HepG2 (cell line): Measurements from ENCODE around the gene OSBPL10. TPM values are rescaled to one million over a fixed set of nuclear protein-coding genes. Genes with fewer than 3 reads are reported as not detected.

Source experiments
- ATAC-seq: fragments of 200-7000 bp; cut with Tn5 transposase; 3 replicates; pipeline ENCODE4 v1.9.1; 2020; ENCODE audit warnings: mild to moderate bottlenecking, moderate library complexity
- BruUV-seq: library from RNA; stranded (reverse); fragments of 400-500 nt; replicated peaks from 2 replicates; lab custom pipeline; 2021; lab: Mats Ljungman, UMichigan
- CTCF ChIA-PET: fragments of 300-600 bp; formaldehyde crosslinking; extraction: SDS; loops from one replicate; lab custom pipeline; 2021; ENCODE audit warnings: low total read pairs, inconsistent platforms, low intra/inter-chr PET ratio; lab: Yijun Ruan, JAX
- POLR2A ChIA-PET: fragments of 350-600 bp; sonication (Branson Sonifier 250); formaldehyde crosslinking; loops from one replicate; lab custom pipeline; 2020; ENCODE audit warnings: antibody characterized with exemption, inconsistent platforms; lab: Yijun Ruan, JAX
- DNase-seq: peaks from one replicate; pipeline ENCODE4 v3.0.0-alpha.2; 2015; ENCODE audit warnings: low spot score
- FAIRE-seq: peaks from 3 replicates; lab custom pipeline; 2011; peaks lifted over from hg19 to GRCh38; lab: Jason Lieb, UNC
- H2AFZ ChIP-seq: one replicate; pipeline ENCODE4 v1.6.1; 2011; ENCODE audit warnings: low read length, inconsistent platforms
- H3K27ac ChIP-seq: fragments of 300-600 bp; 3 replicates; pipeline ENCODE4 v1.8.0; 2011; ENCODE audit warnings: mixed run types, mild to moderate bottlenecking, mixed read lengths, low read length, inconsistent platforms; ENCODE audit not compliant: insufficient read depth; ENCODE audit errors: extremely low read length
- H3K27me3 ChIP-seq, 2 experiments: fragments of 200-600 bp in 1 of 2; 2 replicates in 1 of 2; 3 replicates in 1 of 2; pipeline versions ENCODE4 v1.6.0 to v1.8.0; 2011; ENCODE audit warnings: low read length in 2 of 2, mild to moderate bottlenecking in 2 of 2, moderate library complexity in 2 of 2, inconsistent platforms in 1 of 2; ENCODE audit not compliant: insufficient read depth in 2 of 2, control insufficient read depth in 1 of 2
- H3K36me3 ChIP-seq, 2 experiments: fragments of 200-600 bp in 1 of 2; replicated peaks in 1 of 2; 2 replicates in 1 of 2; 3 replicates in 1 of 2; pipeline versions ENCODE4 v1.5.1 to v1.8.0; 2011; ENCODE audit warnings: low read length in 2 of 2, inconsistent platforms in 1 of 2; ENCODE audit not compliant: insufficient read depth in 2 of 2, control insufficient read depth in 1 of 2
- H3K4me1 ChIP-seq: 2 replicates; pipeline ENCODE4 v1.5.1; 2012; ENCODE audit warnings: low read length, inconsistent platforms; ENCODE audit not compliant: insufficient read depth
- H3K4me2 ChIP-seq: 2 replicates; pipeline ENCODE4 v1.6.0; 2011; ENCODE audit warnings: low read depth, low read length, inconsistent platforms
- H3K4me3 ChIP-seq, 3 experiments: fragments of 200-600 bp in 1 of 3; sonication (generic), shearing (Covaris generic) in 1 of 3; replicated peaks in 1 of 3; 2 replicates each; pipeline ENCODE4 v1.5.1; 2011 to 2016; ENCODE audit warnings: low read length in 3 of 3, inconsistent platforms in 2 of 3, low read depth in 2 of 3, mild to moderate bottlenecking in 2 of 3, control low read depth in 1 of 3, mixed read lengths in 1 of 3; ENCODE audit not compliant: insufficient read depth in 1 of 3
- H3K79me2 ChIP-seq: one replicate; pipeline ENCODE4 v1.6.1; 2011; ENCODE audit warnings: low read length, inconsistent platforms; ENCODE audit not compliant: insufficient read depth
- H3K9ac ChIP-seq: 2 replicates; pipeline ENCODE4 v1.6.0; 2011; ENCODE audit warnings: mild to moderate bottlenecking, low read depth, low read length, inconsistent platforms; ENCODE audit not compliant: insufficient read depth
- H3K9me3 ChIP-seq: 2 replicates; pipeline ENCODE4 v1.5.1; 2012; ENCODE audit warnings: mild to moderate bottlenecking, low read length
- H4K20me1 ChIP-seq: 2 replicates; pipeline ENCODE4 v1.6.0; 2011; ENCODE audit warnings: inconsistent platforms, mild to moderate bottlenecking, low read length, moderate library complexity; ENCODE audit not compliant: insufficient read depth
- CEBPB ChIP-seq: IDR thresholded peaks from 2 replicates; pipeline ENCODE4 v1.6.1; 2011; ENCODE audit warnings: low read depth, low read length, improper control_type of control experiment, borderline replicate concordance
- RBAK ChIP-seq: sonication (generic); formaldehyde crosslinking; IDR thresholded peaks from 2 replicates; pipeline ENCODE4 v1.5.1; 2020; ENCODE audit warnings: mild to moderate bottlenecking, missing genetic modification reagents
- ZNF296 ChIP-seq: sonication (generic); formaldehyde crosslinking; conservative IDR thresholded peaks from 2 replicates; pipeline ENCODE4 v1.5.0; 2020; ENCODE audit warnings: mild to moderate bottlenecking, missing genetic modification reagents
- WGBS: methylation state at CpG from one replicate; pipeline ENCODE4 v1.1.6; 2017; ENCODE audit warnings: low lambda C conversion rate; 5-methylcytosine and 5-hydroxymethylcytosine counted together
- in situ Hi-C: cut with HindIII; loops from 2 replicates; pipeline ENCODE4 v1.10.0; 2017; ENCODE audit warnings: low pct_unique_long_range_greater_than_20kb; ENCODE audit not compliant: extremely low pct_ligation_motif_present
- intact Hi-C: fragments of 100-400 bp; cut with micrococcal nuclease; formaldehyde crosslinking; loops from one replicate; pipeline ENCODE4 v1.10.0; 2022; ENCODE audit not compliant: unreplicated experiment
- polyA plus RNA-seq, 8 experiments: library from polyadenylated mRNA; depleted of rRNA in 3 of 8; stranded (reverse) in 7 of 8; unstranded in 1 of 8; fragments of >200 nt; fragmentation: Illumina TruSeq in 4 of 8; extraction: Trizol in 4 of 8; gene quantifications; 2 replicates each; pipeline versions ENCODE4 v1.2.1 to v1.2.3, GENCODE V29; 2011 to 2016; ENCODE audit warnings: low read depth in 4 of 8, missing spikeins in 1 of 8, mixed read lengths in 1 of 8; ENCODE audit not compliant: insufficient read depth in 1 of 8
- total RNA-seq, 5 experiments: library from RNA; depleted of rRNA; stranded (reverse); fragments of >200 nt; fragmentation: Illumina TruSeq; extraction: Trizol; gene quantifications; 2 replicates each; pipeline ENCODE4 v1.2.3, GENCODE V29; 2016; ENCODE audit warnings: low read depth in 1 of 5
- TF ChIP-seq, protein P1 (sequence below), 2 experiments: fragments of 450-650 bp in 1 of 2; sonication (generic) in 1 of 2; formaldehyde crosslinking in 1 of 2; IDR thresholded peaks; 2 replicates each; pipeline versions ENCODE4 v1.6.1 to v1.8.0; 2016 to 2022; ENCODE audit warnings: antibody characterized with exemption in 1 of 2, mild to moderate bottlenecking in 1 of 2, missing genetic modification reagents in 1 of 2

OSBPL10 gene
- total and polyA plus RNA-seq, 2 of the 13 experiments (the other 11 are each of a cell fraction or from before 2014, with no cell fraction given) = 10.3 to 28.6 TPM

- peaks cover 14% of the 10 kb centered on the region for H3K4me1 ChIP-seq
- in situ Hi-C loops (no loop called here), intact Hi-C loops (no loop called here)
- ATAC-seq = no peak
- no peaks in the 10 kb centered on the region for H3K79me2 ChIP-seq
- H3K27ac ChIP-seq = no peak overlapping the region
- ChIA-PET CTCF (no interaction called here), POLR2A (no interaction called here)
- H3K9ac ChIP-seq = no peak overlapping the region
- H3K4me2 ChIP-seq = no peak overlapping the region
- H2AFZ ChIP-seq = no peak overlapping the region
- no peak for TF ChIP-seq RBAK (CRISPR knock-in tag)
- TF ChIP-seq CEBPB = peak; percentile 36; the same call in 1 of the 2 replicates
- H3K27me3 ChIP-seq = no peaks in the 10 kb centered on the region
- no peak for FAIRE-seq
- no peak overlapping the region for H3K4me3 ChIP-seq
- H3K9me3 ChIP-seq = no peaks in the 10 kb centered on the region
- WGBS = 85% methylated on average over 4 of the region's 4 CpGs
- H4K20me1 ChIP-seq = no peaks in the 10 kb centered on the region
- DNase-seq = no peak
- H3K36me3 ChIP-seq = peaks cover 12 to 13% of the 10 kb centered on the region in 2 experiments; a peak in 4 of 5 replicates
- no TSS peak for BruUV-seq
These were observed 312.8 kb downstream of the OSBPL10 start for GRCh38 chr3:31668242-31668641.

DNA sequence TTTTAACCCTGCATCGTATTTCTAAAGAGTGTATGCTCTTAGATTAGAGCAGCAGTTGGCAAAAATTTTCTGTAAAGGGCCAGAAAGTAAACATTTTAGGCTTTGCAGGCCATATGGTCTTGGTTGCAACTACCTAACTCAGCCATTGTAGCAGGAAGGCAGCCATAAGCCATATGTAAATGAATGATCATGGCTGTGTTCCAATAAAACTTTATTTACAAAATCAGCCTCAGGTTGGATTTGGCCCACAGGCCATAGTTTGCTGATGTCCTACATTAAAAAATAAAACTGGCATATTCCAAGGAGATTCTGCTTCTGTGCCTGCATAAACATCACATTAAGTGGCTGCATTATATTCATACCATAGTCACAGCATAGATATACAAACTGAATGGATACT is 313.5 kb downstream of the OSBPL10 start:
- intact Hi-C loops (no loop called here), in situ Hi-C loops (no loop called here)
- Histone ChIP-seq H3K27ac (no peak overlapping the region), H2AFZ (no peak overlapping the region), H3K9ac (no peak overlapping the region), H3K27me3 (no peaks in the 10 kb centered on the region), H3K4me3 (no peak overlapping the region), H3K36me3 (peaks cover 13 to 16% of the 10 kb centered on the region in 2 experiments; a peak in 4 of 5 replicates), H3K79me2 (no peaks in the 10 kb centered on the region), H4K20me1 (no peaks in the 10 kb centered on the region), H3K4me1 (peaks cover 14% of the 10 kb centered on the region), H3K4me2 (no peak overlapping the region), H3K9me3 (no peaks in the 10 kb centered on the region)
- 100% methylated on average over 1 of the region's 1 CpG for WGBS
- ChIA-PET POLR2A (no interaction called here), CTCF (no interaction called here)
- DNase-seq = no peak
- ATAC-seq = no peak
- no peak for TF ChIP-seq ZNF296 (CRISPR knock-in tag)
- TF ChIP-seq, protein P1, sequence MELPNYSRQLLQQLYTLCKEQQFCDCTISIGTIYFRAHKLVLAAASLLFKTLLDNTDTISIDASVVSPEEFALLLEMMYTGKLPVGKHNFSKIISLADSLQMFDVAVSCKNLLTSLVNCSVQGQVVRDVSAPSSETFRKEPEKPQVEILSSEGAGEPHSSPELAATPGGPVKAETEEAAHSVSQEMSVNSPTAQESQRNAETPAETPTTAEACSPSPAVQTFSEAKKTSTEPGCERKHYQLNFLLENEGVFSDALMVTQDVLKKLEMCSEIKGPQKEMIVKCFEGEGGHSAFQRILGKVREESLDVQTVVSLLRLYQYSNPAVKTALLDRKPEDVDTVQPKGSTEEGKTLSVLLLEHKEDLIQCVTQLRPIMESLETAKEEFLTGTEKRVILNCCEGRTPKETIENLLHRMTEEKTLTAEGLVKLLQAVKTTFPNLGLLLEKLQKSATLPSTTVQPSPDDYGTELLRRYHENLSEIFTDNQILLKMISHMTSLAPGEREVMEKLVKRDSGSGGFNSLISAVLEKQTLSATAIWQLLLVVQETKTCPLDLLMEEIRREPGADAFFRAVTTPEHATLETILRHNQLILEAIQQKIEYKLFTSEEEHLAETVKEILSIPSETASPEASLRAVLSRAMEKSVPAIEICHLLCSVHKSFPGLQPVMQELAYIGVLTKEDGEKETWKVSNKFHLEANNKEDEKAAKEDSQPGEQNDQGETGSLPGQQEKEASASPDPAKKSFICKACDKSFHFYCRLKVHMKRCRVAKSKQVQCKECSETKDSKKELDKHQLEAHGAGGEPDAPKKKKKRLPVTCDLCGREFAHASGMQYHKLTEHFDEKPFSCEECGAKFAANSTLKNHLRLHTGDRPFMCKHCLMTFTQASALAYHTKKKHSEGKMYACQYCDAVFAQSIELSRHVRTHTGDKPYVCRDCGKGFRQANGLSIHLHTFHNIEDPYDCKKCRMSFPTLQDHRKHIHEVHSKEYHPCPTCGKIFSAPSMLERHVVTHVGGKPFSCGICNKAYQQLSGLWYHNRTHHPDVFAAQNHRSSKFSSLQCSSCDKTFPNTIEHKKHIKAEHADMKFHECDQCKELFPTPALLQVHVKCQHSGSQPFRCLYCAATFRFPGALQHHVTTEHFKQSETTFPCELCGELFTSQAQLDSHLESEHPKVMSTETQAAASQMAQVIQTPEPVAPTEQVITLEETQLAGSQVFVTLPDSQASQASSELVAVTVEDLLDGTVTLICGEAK (IDR thresholded peaks at IDR 0.05) = no peak; the same call in 1 of the 2 replicates
- TF ChIP-seq, protein P1 (CRISPR knock-in tag; IDR thresholded peaks at IDR 0.05) = peak; percentile 43; the same call in 1 of the 2 replicates
- no peak for FAIRE-seq
- BruUV-seq = TSS peak; percentile 33
